GM19035 (cell line): Measurements from ENCODE around the gene TACSTD2.
"Not testable (repeated sequence)": the region's sequence is repeated elsewhere in the genome, so short reads cannot be mapped to it uniquely, and the experiment has no call there.

Experiments
- ATAC-seq: cut with Tn5 transposase; IDR thresholded peaks from one replicate; pipeline ENCODE4 v1.9.1; 2021; ENCODE audit not compliant: unreplicated experiment

TACSTD2 gene

GRCh38 chr1:58588396-58588795 lies 11.3 kb upstream of the TACSTD2 start:
- no peak for ATAC-seq

GRCh38 chr1:58587667-58588066 lies 10.6 kb upstream of the TACSTD2 start:
- no peak for ATAC-seq

- no peak for ATAC-seq
Measured at GRCh38 chr1:58586271-58586670, 9.2 kb upstream of the TACSTD2 start.

GRCh38 chr1:58585581-58586151 lies 8.6 kb upstream of the TACSTD2 start:
- ATAC-seq, result no peak

GRCh38 chr1:58585166-58585565 lies 8.1 kb upstream of the TACSTD2 start:
- ATAC-seq, result no peak

- ATAC-seq, result no peak
Measured at GRCh38 chr1:58584082-58584895, 7.2 kb upstream of the TACSTD2 start.

- ATAC-seq, result no peak
Measured at GRCh38 chr1:58583496-58583895, 6.4 kb upstream of the TACSTD2 start.

- ATAC-seq, result not testable (repeated sequence)
Measured at GRCh38 chr1:58582143-58582542, 5.1 kb upstream of the TACSTD2 start.

GRCh38 chr1:58581641-58582040 lies 4.6 kb upstream of the TACSTD2 start:
- ATAC-seq, result no peak

GRCh38 chr1:58580186-58580585 lies 3.1 kb upstream of the TACSTD2 start:
- no peak for ATAC-seq

- no peak for ATAC-seq
Measured at GRCh38 chr1:58577654-58578030, 590 bp upstream of the TACSTD2 start.

- no peak for ATAC-seq
Measured at GRCh38 chr1:58576325-58576726, 726 bp downstream of the TACSTD2 start.

GRCh38 chr1:58575551-58576324 lies 1.3 kb downstream of the TACSTD2 start:
- no peak for ATAC-seq

- no peak for ATAC-seq
Measured at GRCh38 chr1:58574816-58575215, 2.2 kb downstream of the TACSTD2 start.

- peak; percentile 97 for ATAC-seq
Measured at GRCh38 chr1:58573705-58574591, 3.1 kb downstream of the TACSTD2 start.

GRCh38 chr1:58573138-58573537 lies 3.9 kb downstream of the TACSTD2 start:
- no peak for ATAC-seq

GRCh38 chr1:58572690-58573089 lies 4.4 kb downstream of the TACSTD2 start:
- ATAC-seq, result no peak

GRCh38 chr1:58571616-58572015 lies 5.4 kb downstream of the TACSTD2 start:
- ATAC-seq, result no peak

- ATAC-seq, result no peak
Measured at GRCh38 chr1:58570817-58571216, 6.2 kb downstream of the TACSTD2 start.

- ATAC-seq, result no peak
Measured at GRCh38 chr1:58570094-58570493, 7.0 kb downstream of the TACSTD2 start.

- no peak for ATAC-seq
Measured at GRCh38 chr1:58568911-58569310, 8.1 kb downstream of the TACSTD2 start.
